Lung (tissue), 12 donors: ENCODE measurements around the gene ZBTB38. TPM values are rescaled to one million over a fixed set of nuclear protein-coding genes. Genes with fewer than 3 reads are reported as not detected.

Experiments
- ATAC-seq: fragments of 200-7000 bp; cut with Tn5 transposase; one replicate; pipeline ENCODE4 v1.9.1; 2020; ENCODE audit warnings: moderate number of reproducible peaks; ENCODE audit not compliant: insufficient read depth, low FRiP score
- DNase-seq, 3 donors: peaks; one replicate each; pipeline ENCODE4 v3.0.0-alpha.2; 2013 to 2017
- H3K27ac ChIP-seq, 2 donors: one replicate each; pipeline ENCODE4 v1.5.1; 2013; ENCODE audit warnings: mild to moderate bottlenecking in 2 of 2, moderate library complexity in 2 of 2, control low read depth in 1 of 2, inconsistent platforms in 1 of 2, low read depth in 1 of 2, low read length in 1 of 2
- H3K27me3 ChIP-seq, 3 donors: one replicate each; pipeline ENCODE4 v1.5.1; 2013; ENCODE audit warnings: low read length in 2 of 3; ENCODE audit not compliant: control insufficient read depth in 3 of 3, insufficient read depth in 3 of 3
- H3K36me3 ChIP-seq, 4 donors: one replicate each; pipeline ENCODE4 v1.5.1; 2013; ENCODE audit warnings: low read length in 4 of 4, mild to moderate bottlenecking in 1 of 4, moderate library complexity in 1 of 4; ENCODE audit not compliant: control insufficient read depth in 4 of 4, insufficient read depth in 4 of 4
- H3K4me1 ChIP-seq, 5 donors: one replicate each; pipeline ENCODE4 v1.5.1; 2013; ENCODE audit warnings: low read length in 5 of 5, mild to moderate bottlenecking in 2 of 5, moderate library complexity in 1 of 5; ENCODE audit not compliant: control insufficient read depth in 5 of 5, insufficient read depth in 5 of 5
- H3K4me3 ChIP-seq: one replicate; pipeline ENCODE4 v1.5.1; 2013; ENCODE audit warnings: mild to moderate bottlenecking, control low read depth, moderate library complexity
- H3K9ac ChIP-seq, 2 donors: one replicate each; pipeline ENCODE4 v1.5.1; 2013; ENCODE audit warnings: low read length in 2 of 2, control low read depth in 1 of 2; ENCODE audit not compliant: insufficient read depth in 1 of 2
- H3K9me3 ChIP-seq, 4 donors: one replicate each; pipeline ENCODE4 v1.5.1; 2013; ENCODE audit warnings: low read length in 3 of 4, mild to moderate bottlenecking in 1 of 4, moderate library complexity in 1 of 4; ENCODE audit not compliant: control insufficient read depth in 4 of 4, insufficient read depth in 3 of 4
- WGBS, 2 donors: extraction: QIAGEN DNeasy Blood & Tissue Kit; methylation state at CpG; one replicate each; pipeline ENCODE4 v1.1.7; 2013; 5-methylcytosine and 5-hydroxymethylcytosine counted together
- polyA plus RNA-seq, 2 donors: library from polyadenylated mRNA; stranded (reverse); fragments of 200-250 nt; gene quantifications; one replicate each; pipeline ENCODE4 v1.2.1, GENCODE V29; 2013
- total RNA-seq, 2 donors: library from RNA; depleted of rRNA in 1 of 2; stranded (reverse); fragments of >200 nt in 1 of 2; gene quantifications; one replicate each; pipeline ENCODE4 v1.2.1, GENCODE V29; 2014 to 2021
- TF ChIP-seq, protein P1 (sequence below): IDR thresholded peaks from 2 replicates; pipeline ENCODE4 v1.5.1; 2012; ENCODE audit warnings: mild to moderate bottlenecking; ENCODE audit errors: control extremely low read depth, extremely low read depth
- donor health status: control.
- donor health status: control.
- donor health status: Bipolar disorder and iron deficiency.
- donor health status: healthy.
- donor health status: DM: yes; HTN: yes; CAD: no.

Gene ZBTB38
- total and polyA plus RNA-seq, 4 donors: 9.3 to 111 (median 53.5) TPM

DNA sequence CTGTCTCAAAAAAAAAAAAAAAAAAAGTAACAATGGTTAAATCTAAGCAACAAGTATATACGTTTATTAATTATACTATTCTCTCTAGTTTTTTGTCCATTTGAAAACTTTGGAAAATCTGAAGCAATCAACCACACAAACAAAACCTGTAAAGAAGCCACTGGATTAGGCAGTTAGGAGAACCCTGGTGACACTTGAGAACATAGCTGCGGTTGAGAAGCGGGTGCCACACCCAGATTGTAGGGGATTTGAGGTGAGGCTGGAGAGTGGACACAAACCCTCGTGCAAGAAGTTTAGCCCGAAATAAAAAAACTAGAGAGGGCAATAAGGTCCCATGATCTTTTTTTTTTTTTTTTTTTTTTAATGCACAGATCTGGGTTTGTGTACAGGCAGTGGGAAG, 25.9 kb upstream of the ZBTB38 start:
- Histone ChIP-seq H3K27me3 (no peaks in the 10 kb centered on the region), H3K9ac (no peak overlapping the region), H3K36me3 (no peaks in the 10 kb centered on the region), H3K4me1 (peaks cover 0 to 3% (median 0%) of the 10 kb centered on the region in 5 donors), H3K9me3 (no peaks in the 10 kb centered on the region), H3K27ac (no peak overlapping the region), H3K4me3 (no peak overlapping the region)
- WGBS, 2 donors: 60 to 89% methylated on average over 5 of the region's 5 CpGs
- ATAC-seq (no peak), DNase-seq (no peak)
- TF ChIP-seq, protein P1, sequence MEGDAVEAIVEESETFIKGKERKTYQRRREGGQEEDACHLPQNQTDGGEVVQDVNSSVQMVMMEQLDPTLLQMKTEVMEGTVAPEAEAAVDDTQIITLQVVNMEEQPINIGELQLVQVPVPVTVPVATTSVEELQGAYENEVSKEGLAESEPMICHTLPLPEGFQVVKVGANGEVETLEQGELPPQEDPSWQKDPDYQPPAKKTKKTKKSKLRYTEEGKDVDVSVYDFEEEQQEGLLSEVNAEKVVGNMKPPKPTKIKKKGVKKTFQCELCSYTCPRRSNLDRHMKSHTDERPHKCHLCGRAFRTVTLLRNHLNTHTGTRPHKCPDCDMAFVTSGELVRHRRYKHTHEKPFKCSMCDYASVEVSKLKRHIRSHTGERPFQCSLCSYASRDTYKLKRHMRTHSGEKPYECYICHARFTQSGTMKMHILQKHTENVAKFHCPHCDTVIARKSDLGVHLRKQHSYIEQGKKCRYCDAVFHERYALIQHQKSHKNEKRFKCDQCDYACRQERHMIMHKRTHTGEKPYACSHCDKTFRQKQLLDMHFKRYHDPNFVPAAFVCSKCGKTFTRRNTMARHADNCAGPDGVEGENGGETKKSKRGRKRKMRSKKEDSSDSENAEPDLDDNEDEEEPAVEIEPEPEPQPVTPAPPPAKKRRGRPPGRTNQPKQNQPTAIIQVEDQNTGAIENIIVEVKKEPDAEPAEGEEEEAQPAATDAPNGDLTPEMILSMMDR: no peak

DNA sequence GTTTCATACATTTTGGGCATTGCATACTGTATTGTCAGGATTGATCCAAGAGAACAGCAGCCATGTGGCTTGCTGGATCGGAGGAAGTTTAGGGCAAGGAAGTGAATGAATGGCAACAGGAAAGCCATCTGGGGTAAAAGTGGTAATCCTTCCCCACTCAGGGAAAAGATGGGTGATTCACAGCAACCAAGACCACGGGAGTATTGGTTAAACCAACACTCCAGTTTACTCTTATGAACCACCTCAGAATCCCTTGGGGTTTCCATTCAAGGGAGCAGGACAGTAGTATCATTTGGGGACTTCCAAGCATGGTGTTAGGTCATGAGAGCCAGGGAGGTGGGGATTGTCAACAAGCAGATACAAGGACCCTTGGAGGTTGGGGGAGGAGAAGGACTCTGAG, 25.2 kb upstream of the ZBTB38 start:
- ATAC-seq (no peak), DNase-seq (no peak)
- Histone ChIP-seq H3K9me3 (no peaks in the 10 kb centered on the region), H3K9ac (no peak overlapping the region), H3K4me3 (no peak overlapping the region), H3K36me3 (no peaks in the 10 kb centered on the region), H3K4me1 (peaks cover 0 to 3% (median 0%) of the 10 kb centered on the region in 5 donors), H3K27me3 (no peaks in the 10 kb centered on the region), H3K27ac (no peak overlapping the region)
- TF ChIP-seq, protein P1: no peak
- 76 to 78% methylated on average over 2 of the region's 2 CpGs for WGBS, 2 donors

DNA sequence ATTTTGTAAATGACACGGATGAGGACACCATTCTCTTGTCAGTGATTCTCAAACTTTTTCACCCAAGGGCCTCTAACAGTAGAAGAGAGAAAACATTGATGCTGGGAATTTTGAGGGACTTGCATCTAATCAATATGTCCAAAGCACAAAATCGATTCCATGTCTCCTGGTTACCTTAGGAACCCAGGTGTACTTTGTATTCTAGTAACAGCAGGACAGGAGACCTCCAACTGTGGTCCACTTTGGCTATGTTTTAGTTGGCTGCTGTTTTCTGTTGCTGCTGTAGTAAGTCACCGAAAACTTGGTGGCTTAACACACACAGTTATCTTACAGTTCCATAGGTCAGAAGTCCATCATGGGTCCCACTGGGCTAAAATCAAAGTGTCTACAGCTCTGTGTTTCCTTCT, 24.4 kb upstream of the ZBTB38 start:
- DNase-seq (no peak), ATAC-seq (no peak)
- TF ChIP-seq, protein P1: no peak
- Histone ChIP-seq H3K9me3 (no peaks in the 10 kb centered on the region), H3K9ac (no peak overlapping the region), H3K36me3 (no peaks in the 10 kb centered on the region), H3K4me3 (no peak overlapping the region), H3K27ac (no peak overlapping the region), H3K27me3 (no peaks in the 10 kb centered on the region), H3K4me1 (peaks cover 0 to 4% (median 0%) of the 10 kb centered on the region in 5 donors)
- 90 to 93% methylated on average over 3 of the region's 3 CpGs for WGBS, 2 donors

- ATAC-seq (no peak), DNase-seq (no peak)
- H3K9ac ChIP-seq: no peak overlapping the region
- TF ChIP-seq, protein P1: no peak
- no peaks in the 10 kb centered on the region for H3K27me3 ChIP-seq
- no peaks in the 10 kb centered on the region for H3K9me3 ChIP-seq
- H3K4me1 ChIP-seq: peaks cover 0 to 5% (median 0%) of the 10 kb centered on the region in 5 donors
- H3K27ac ChIP-seq: no peak overlapping the region
- 95 to 100% methylated on average over 2 of the region's 2 CpGs for WGBS, 2 donors
- H3K36me3 ChIP-seq: no peaks in the 10 kb centered on the region
- no peak overlapping the region for H3K4me3 ChIP-seq
These were observed 22.8 kb upstream of the ZBTB38 start for GRCh38 chr3:141345528-141345927.
